ENCODE data around the gene DOCK9. TPM values are rescaled to one million over a fixed set of nuclear protein-coding genes. Genes with fewer than 3 reads are reported as not detected.

The DOCK9 gene
- total RNA-seq, 1 experiment from 2014 or later = 30.5 TPM

DNA sequence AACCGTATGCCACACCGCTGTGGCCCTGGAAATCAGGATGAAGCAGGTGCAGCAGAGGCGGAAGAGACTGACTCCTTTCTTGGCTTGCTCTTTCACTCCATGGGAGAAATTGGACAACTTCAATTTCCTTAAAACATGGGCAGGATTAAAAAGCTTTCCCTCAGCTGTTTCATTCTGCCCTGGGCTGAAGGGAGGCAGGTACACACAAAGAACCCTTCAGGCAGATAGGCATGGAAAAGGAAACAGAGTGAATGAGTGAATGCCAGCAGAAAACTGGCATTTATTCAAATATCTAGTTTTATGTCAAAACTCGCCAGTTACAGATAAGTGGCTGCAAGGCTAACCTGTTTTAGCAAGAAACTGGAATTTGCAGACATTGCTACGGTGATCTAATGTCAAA is 154.4 kb downstream of the DOCK9 start:
- intact Hi-C loops (cut with micrococcal nuclease; ENCODE audit: unreplicated experiment) = no loop called here
- ATAC-seq (no peak), DNase-seq (ENCODE audit: low read depth, low spot score) (no peak)
- ChIA-PET POLR2A (no interaction called here), CTCF (no interaction called here)
- Histone ChIP-seq H3K4me1 (ENCODE audit: control insufficient read depth, insufficient read depth, low read length) (no peaks in the 10 kb centered on the region), H3K27ac (ENCODE audit: low read length) (no peak overlapping the region), H3K9me3 (ENCODE audit: control insufficient read depth, insufficient read depth, low read depth, low read length) (no peaks in the 10 kb centered on the region), H3K27me3 (ENCODE audit: control insufficient read depth, insufficient read depth, low read length) (no peaks in the 10 kb centered on the region), H3K4me3 (ENCODE audit: low read depth in 2 of 2, low read length in 2 of 2) (no peak overlapping the region), H3K36me3 (ENCODE audit: control insufficient read depth, insufficient read depth, low read length) (no peaks in the 10 kb centered on the region)
- TF ChIP-seq TCF7L2 (IDR thresholded peaks at IDR 0.05; ENCODE audit: low read depth, low read length) (no peak), POLR2AphosphoS5 (IDR thresholded peaks at IDR 0.05; ENCODE audit: low read depth, low read length) (no peak), SIN3A (IDR thresholded peaks at IDR 0.05; ENCODE audit: borderline replicate concordance, insufficient read depth, low read depth, low read length) (no peak)
- TF ChIP-seq, protein P1, sequence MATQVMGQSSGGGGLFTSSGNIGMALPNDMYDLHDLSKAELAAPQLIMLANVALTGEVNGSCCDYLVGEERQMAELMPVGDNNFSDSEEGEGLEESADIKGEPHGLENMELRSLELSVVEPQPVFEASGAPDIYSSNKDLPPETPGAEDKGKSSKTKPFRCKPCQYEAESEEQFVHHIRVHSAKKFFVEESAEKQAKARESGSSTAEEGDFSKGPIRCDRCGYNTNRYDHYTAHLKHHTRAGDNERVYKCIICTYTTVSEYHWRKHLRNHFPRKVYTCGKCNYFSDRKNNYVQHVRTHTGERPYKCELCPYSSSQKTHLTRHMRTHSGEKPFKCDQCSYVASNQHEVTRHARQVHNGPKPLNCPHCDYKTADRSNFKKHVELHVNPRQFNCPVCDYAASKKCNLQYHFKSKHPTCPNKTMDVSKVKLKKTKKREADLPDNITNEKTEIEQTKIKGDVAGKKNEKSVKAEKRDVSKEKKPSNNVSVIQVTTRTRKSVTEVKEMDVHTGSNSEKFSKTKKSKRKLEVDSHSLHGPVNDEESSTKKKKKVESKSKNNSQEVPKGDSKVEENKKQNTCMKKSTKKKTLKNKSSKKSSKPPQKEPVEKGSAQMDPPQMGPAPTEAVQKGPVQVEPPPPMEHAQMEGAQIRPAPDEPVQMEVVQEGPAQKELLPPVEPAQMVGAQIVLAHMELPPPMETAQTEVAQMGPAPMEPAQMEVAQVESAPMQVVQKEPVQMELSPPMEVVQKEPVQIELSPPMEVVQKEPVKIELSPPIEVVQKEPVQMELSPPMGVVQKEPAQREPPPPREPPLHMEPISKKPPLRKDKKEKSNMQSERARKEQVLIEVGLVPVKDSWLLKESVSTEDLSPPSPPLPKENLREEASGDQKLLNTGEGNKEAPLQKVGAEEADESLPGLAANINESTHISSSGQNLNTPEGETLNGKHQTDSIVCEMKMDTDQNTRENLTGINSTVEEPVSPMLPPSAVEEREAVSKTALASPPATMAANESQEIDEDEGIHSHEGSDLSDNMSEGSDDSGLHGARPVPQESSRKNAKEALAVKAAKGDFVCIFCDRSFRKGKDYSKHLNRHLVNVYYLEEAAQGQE (IDR thresholded peaks at IDR 0.05; ENCODE audit: insufficient read depth in 1 of 2, low read depth in 2 of 2, low read length in 1 of 2) = no peak
- TF ChIP-seq, protein P2, sequence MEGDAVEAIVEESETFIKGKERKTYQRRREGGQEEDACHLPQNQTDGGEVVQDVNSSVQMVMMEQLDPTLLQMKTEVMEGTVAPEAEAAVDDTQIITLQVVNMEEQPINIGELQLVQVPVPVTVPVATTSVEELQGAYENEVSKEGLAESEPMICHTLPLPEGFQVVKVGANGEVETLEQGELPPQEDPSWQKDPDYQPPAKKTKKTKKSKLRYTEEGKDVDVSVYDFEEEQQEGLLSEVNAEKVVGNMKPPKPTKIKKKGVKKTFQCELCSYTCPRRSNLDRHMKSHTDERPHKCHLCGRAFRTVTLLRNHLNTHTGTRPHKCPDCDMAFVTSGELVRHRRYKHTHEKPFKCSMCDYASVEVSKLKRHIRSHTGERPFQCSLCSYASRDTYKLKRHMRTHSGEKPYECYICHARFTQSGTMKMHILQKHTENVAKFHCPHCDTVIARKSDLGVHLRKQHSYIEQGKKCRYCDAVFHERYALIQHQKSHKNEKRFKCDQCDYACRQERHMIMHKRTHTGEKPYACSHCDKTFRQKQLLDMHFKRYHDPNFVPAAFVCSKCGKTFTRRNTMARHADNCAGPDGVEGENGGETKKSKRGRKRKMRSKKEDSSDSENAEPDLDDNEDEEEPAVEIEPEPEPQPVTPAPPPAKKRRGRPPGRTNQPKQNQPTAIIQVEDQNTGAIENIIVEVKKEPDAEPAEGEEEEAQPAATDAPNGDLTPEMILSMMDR (IDR thresholded peaks at IDR 0.05) = no peak
- in situ Hi-C loops (cut with HindIII; ENCODE audit: low pct_unique_long_range_greater_than_20kb, low sequenced_read_pairs) = no loop called here
- no TSS peak for BruUV-seq (replicated peaks)

DNA sequence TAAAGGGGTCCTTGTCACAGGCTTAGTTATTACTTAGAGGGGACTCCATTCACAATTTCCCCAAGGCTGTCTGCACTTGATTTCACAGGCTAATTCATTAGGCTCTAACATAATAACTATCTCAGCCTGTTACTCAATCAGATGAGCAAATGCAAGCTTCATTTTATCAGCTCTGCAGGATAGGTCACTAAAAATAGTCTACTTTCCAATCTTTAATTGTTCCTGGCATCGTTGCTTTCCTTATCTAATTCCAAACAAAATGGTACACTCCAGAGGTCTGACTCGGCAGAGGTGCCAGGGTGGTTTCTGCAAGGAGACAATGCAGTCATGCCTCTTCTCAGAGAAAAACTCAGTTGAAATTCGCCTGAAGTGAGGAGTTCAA is 155.6 kb downstream of the DOCK9 start:
- Histone ChIP-seq H3K27ac (ENCODE audit: low read length) (no peak overlapping the region), H3K4me1 (ENCODE audit: control insufficient read depth, insufficient read depth, low read length) (no peaks in the 10 kb centered on the region), H3K9me3 (ENCODE audit: control insufficient read depth, insufficient read depth, low read depth, low read length) (no peaks in the 10 kb centered on the region), H3K36me3 (ENCODE audit: control insufficient read depth, insufficient read depth, low read length) (no peaks in the 10 kb centered on the region), H3K27me3 (ENCODE audit: control insufficient read depth, insufficient read depth, low read length) (no peaks in the 10 kb centered on the region), H3K4me3 (ENCODE audit: low read depth in 2 of 2, low read length in 2 of 2) (no peak overlapping the region)
- BruUV-seq (replicated peaks) = no TSS peak
- in situ Hi-C loops (cut with HindIII; ENCODE audit: low pct_unique_long_range_greater_than_20kb, low sequenced_read_pairs) = no loop called here
- ChIA-PET CTCF (no interaction called here), POLR2A (no interaction called here)
- intact Hi-C loops (cut with micrococcal nuclease; ENCODE audit: unreplicated experiment) = no loop called here
- TF ChIP-seq TCF7L2 (IDR thresholded peaks at IDR 0.05; ENCODE audit: low read depth, low read length) (no peak), POLR2AphosphoS5 (IDR thresholded peaks at IDR 0.05; ENCODE audit: low read depth, low read length) (no peak), SIN3A (IDR thresholded peaks at IDR 0.05; ENCODE audit: borderline replicate concordance, insufficient read depth, low read depth, low read length) (no peak)
- TF ChIP-seq, protein P1 (IDR thresholded peaks at IDR 0.05; ENCODE audit: insufficient read depth in 1 of 2, low read depth in 2 of 2, low read length in 1 of 2) = no peak
- TF ChIP-seq, protein P2 (IDR thresholded peaks at IDR 0.05) = no peak
- no peak for DNase-seq (ENCODE audit: low read depth, low spot score)
- no peak for ATAC-seq

Data from Panc1 (cell line).